ENCODE results near the gene IZUMO2. TPM values are rescaled to one million over a fixed set of nuclear protein-coding genes. Genes with fewer than 3 reads are reported as not detected.

Gene IZUMO2
- total RNA-seq, 1 experiment from 2014 or later = not detected

GRCh38 chr19:50173127-50173526 is 10.0 kb upstream of the IZUMO2 start:
- no peaks in the 10 kb centered on the region for H3K36me3 ChIP-seq (ENCODE audit: control insufficient read depth in 1 of 2, insufficient read depth in 2 of 2, low read length in 2 of 2)
- no peak overlapping the region for H2AFZ ChIP-seq (ENCODE audit: low read depth, low read length, poor library complexity, severe bottlenecking)
- H3K79me2 ChIP-seq (ENCODE audit: insufficient read depth, low read length) = no peaks in the 10 kb centered on the region
- ChIA-PET CTCF (no interaction called here), RAD21 (ENCODE audit: low non-redundant PET in 1 of 2, low total read pairs in 2 of 2, uncharacterized antibody in 2 of 2, unreplicated experiment in 2 of 2) (no interaction called here), POLR2A (interaction anchor here (0.5 kb wide), 1 partner anchor 30 kb away, joined by 3 read pairs; the partner anchor contains the start of gene MYH14)
- no peak for TF ChIP-seq YY1 (IDR thresholded peaks at IDR 0.05; ENCODE audit: extremely low read depth, insufficient replicate concordance, low read depth, low read length)
- TF ChIP-seq, protein P1, sequence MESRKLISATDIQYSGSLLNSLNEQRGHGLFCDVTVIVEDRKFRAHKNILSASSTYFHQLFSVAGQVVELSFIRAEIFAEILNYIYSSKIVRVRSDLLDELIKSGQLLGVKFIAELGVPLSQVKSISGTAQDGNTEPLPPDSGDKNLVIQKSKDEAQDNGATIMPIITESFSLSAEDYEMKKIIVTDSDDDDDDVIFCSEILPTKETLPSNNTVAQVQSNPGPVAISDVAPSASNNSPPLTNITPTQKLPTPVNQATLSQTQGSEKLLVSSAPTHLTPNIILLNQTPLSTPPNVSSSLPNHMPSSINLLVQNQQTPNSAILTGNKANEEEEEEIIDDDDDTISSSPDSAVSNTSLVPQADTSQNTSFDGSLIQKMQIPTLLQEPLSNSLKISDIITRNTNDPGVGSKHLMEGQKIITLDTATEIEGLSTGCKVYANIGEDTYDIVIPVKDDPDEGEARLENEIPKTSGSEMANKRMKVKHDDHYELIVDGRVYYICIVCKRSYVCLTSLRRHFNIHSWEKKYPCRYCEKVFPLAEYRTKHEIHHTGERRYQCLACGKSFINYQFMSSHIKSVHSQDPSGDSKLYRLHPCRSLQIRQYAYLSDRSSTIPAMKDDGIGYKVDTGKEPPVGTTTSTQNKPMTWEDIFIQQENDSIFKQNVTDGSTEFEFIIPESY (IDR thresholded peaks at IDR 0.05; ENCODE audit: extremely low read depth, insufficient replicate concordance, low read length) = no peak
- TF ChIP-seq ZNF274 (IDR thresholded peaks at IDR 0.05; ENCODE audit: low read depth, low read length) = no peak
- TF ChIP-seq SIN3A (IDR thresholded peaks at IDR 0.05; ENCODE audit: low read depth) = no peak
- TF ChIP-seq, protein P2, sequence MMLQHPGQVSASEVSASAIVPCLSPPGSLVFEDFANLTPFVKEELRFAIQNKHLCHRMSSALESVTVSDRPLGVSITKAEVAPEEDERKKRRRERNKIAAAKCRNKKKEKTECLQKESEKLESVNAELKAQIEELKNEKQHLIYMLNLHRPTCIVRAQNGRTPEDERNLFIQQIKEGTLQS (IDR thresholded peaks at IDR 0.05) = no peak
- TF ChIP-seq EGR1 (IDR thresholded peaks at IDR 0.05; ENCODE audit: low read depth) = no peak
- TF ChIP-seq, protein P3, sequence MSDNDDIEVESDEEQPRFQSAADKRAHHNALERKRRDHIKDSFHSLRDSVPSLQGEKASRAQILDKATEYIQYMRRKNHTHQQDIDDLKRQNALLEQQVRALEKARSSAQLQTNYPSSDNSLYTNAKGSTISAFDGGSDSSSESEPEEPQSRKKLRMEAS (IDR thresholded peaks at IDR 0.05) = no peak
- TF ChIP-seq, protein P4, sequence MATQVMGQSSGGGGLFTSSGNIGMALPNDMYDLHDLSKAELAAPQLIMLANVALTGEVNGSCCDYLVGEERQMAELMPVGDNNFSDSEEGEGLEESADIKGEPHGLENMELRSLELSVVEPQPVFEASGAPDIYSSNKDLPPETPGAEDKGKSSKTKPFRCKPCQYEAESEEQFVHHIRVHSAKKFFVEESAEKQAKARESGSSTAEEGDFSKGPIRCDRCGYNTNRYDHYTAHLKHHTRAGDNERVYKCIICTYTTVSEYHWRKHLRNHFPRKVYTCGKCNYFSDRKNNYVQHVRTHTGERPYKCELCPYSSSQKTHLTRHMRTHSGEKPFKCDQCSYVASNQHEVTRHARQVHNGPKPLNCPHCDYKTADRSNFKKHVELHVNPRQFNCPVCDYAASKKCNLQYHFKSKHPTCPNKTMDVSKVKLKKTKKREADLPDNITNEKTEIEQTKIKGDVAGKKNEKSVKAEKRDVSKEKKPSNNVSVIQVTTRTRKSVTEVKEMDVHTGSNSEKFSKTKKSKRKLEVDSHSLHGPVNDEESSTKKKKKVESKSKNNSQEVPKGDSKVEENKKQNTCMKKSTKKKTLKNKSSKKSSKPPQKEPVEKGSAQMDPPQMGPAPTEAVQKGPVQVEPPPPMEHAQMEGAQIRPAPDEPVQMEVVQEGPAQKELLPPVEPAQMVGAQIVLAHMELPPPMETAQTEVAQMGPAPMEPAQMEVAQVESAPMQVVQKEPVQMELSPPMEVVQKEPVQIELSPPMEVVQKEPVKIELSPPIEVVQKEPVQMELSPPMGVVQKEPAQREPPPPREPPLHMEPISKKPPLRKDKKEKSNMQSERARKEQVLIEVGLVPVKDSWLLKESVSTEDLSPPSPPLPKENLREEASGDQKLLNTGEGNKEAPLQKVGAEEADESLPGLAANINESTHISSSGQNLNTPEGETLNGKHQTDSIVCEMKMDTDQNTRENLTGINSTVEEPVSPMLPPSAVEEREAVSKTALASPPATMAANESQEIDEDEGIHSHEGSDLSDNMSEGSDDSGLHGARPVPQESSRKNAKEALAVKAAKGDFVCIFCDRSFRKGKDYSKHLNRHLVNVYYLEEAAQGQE (IDR thresholded peaks at IDR 0.05; ENCODE audit: low read depth) = no peak
- TF ChIP-seq CBX3 (IDR thresholded peaks at IDR 0.05; ENCODE audit: low read depth) = no peak
- TF ChIP-seq ZFX (IDR thresholded peaks at IDR 0.05) = no peak
- no peak for TF ChIP-seq CEBPB (IDR thresholded peaks at IDR 0.05; ENCODE audit: low read depth)
- TF ChIP-seq JUND (IDR thresholded peaks at IDR 0.05) = no peak
- no peak for TF ChIP-seq POLR2A (IDR thresholded peaks at IDR 0.05; ENCODE audit: borderline replicate concordance, extremely low read depth, insufficient read depth, insufficient read length)
- no peak for TF ChIP-seq SP1 (IDR thresholded peaks at IDR 0.05; ENCODE audit: low read depth)
- TF ChIP-seq TCF7L2 (IDR thresholded peaks at IDR 0.05; ENCODE audit: borderline replicate concordance, extremely low read depth, insufficient read depth, insufficient read length) = no peak
- TF ChIP-seq ELF1 (IDR thresholded peaks at IDR 0.05; ENCODE audit: borderline replicate concordance, low read depth) = no peak
- no peaks in the 10 kb centered on the region for H4K20me1 ChIP-seq (ENCODE audit: insufficient read depth)
- intact Hi-C loops (cut with micrococcal nuclease) = no loop called here
- H3K27ac ChIP-seq (ENCODE audit: low read depth, low read length) = no peak overlapping the region
- DNase-seq (ENCODE audit: low read depth, low spot score) (no peak), ATAC-seq (0 out of 2 replicates have a peak, but pooled peaks have one; percentile 14)
- H3K4me3 ChIP-seq (replicated peaks in 1 of 2; ENCODE audit: low read depth in 1 of 2, low read length in 2 of 2) = no peak overlapping the region
- no peak overlapping the region for H3K4me2 ChIP-seq (ENCODE audit: low read length)
- H3K27me3 ChIP-seq (ENCODE audit: insufficient read depth, low read length) = no peaks in the 10 kb centered on the region
- peaks cover 0 to 15% of the 10 kb centered on the region in 2 experiments; a peak in 1 of 4 replicates for H3K4me1 ChIP-seq (ENCODE audit: control insufficient read depth in 1 of 2, insufficient read depth in 2 of 2, low read length in 2 of 2)
- no TSS peak for BruUV-seq (replicated peaks)
- no peak overlapping the region for H3K9ac ChIP-seq (ENCODE audit: low read length)
- no peaks in the 10 kb centered on the region for H3K9me2 ChIP-seq (ENCODE audit: insufficient read depth)
- no peaks in the 10 kb centered on the region for H3K9me3 ChIP-seq (ENCODE audit: control insufficient read depth in 1 of 2, insufficient read depth in 1 of 2, low read depth in 1 of 2, low read length in 2 of 2)

Measured in HCT116 (cell line).